GM04503 (cell line): ENCODE data around the gene ST3GAL5.
"Not testable (repeated sequence)": the region's sequence is repeated elsewhere in the genome, so short reads cannot be mapped to it uniquely, and the experiment has no call there.

Experiments
- DNase-seq: peaks from one replicate; pipeline ENCODE4 v3.0.0-alpha.2; 2012; ENCODE audit warnings: low read depth

Gene ST3GAL5

DNA sequence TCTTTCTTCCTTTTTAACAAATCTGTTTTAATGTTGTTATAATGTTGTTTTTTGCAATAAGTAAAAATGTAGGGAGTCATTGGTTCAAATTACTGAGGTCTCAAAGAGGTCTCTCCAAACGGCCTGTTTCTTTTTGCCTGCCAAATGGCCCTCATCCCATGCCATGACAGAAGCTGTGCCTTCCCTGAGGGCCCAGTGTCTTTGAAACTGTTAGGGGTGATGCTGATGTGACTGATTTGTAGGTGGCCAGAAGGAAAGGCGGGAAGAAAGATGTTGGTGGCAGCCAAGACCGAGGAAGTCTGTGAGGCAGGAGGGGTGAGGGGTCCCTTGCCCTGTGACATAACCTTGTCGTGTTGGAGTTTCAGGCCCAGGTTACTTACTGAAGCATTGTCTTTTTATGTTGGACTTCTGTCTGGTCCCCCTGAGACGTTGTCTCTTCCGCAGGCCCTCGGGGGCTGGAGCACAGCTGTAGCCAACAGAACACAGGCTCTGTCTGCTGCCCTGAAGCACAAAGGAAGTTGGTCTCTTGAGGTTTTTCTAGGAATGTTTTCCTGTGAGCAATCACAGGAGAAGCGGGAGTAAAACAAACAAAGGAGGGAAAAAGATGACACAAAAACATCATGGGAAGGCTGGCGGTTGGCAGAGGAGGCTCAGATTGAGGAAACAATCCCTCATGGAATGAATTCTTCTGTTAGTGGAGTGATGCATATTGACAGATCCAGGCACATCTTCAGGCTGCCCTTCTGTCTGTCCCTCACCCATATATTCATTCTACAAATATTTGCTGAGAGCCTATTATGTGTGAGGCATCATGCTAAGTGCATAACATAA is 4.9 kb upstream of the ST3GAL5 start:
- DNase-seq: peak; percentile 61

DNA sequence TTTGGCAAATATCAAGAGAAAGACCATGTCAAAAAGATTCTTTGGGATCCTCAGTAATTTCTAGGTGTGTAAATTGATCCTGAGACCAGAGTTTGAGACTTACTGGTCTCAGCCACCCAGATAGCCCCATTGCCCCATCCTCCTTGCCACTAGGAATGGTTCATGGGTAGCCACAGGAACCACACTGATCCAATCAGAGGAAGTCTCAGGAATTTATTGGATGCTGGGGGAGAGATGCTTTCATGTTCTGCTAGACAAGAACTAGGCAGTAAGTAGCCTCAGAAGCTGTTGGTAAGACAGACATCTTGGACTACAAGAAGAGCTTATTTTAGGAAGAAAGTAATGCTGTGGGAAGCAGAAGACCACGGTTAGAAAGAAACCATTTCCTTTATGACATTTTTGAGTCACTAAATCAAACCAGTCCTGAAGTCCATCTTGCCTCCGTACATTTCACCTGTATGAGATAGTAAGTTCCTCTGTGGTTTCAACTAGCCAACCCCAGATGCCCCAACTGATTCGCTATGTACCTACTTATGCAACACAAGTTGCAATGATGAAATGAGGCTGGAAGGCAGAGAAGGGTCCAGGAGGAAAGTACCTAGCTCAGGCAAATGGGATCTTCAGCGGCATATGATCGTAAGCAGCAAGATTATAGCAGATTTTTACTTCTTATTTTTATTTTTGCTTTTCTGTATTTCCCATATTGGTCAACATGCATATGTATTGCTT is 3.6 kb upstream of the ST3GAL5 start:
- DNase-seq: no peak

GRCh38 chr2:85890522-85891176 is 1.9 kb upstream of the ST3GAL5 start:
- DNase-seq: no peak

GRCh38 chr2:85889627-85890281 is 964 bp upstream of the ST3GAL5 start:
- no peak for DNase-seq

GRCh38 chr2:85888020-85888683 is 638 bp downstream of the ST3GAL5 start:
- no peak for DNase-seq

GRCh38 chr2:85887566-85888019 is 1.2 kb downstream of the ST3GAL5 start:
- no peak for DNase-seq

DNA sequence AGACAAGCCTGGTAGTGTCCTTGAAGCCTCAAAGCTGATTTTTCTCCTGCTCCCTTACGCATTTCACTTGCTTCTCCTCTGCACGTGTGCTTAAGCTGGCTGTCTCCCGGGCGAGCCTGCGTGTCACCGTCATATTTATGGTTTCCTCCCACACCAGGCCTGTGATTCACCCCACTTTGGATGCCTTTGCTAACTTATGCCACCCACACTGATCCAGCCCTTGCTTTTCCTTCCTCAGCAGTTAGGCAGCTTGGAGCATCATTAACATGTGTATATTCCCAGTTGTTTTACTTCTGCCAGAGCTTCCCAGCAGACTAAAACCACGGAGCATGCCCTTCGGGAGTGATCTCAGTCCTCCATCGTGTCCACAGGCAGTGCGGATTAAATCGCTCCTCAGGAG is 2.2 kb downstream of the ST3GAL5 start:
- DNase-seq: peak; percentile 96

- DNase-seq: no peak
Observed at GRCh38 chr2:85886141-85886540, 2.6 kb downstream of the ST3GAL5 start.

DNA sequence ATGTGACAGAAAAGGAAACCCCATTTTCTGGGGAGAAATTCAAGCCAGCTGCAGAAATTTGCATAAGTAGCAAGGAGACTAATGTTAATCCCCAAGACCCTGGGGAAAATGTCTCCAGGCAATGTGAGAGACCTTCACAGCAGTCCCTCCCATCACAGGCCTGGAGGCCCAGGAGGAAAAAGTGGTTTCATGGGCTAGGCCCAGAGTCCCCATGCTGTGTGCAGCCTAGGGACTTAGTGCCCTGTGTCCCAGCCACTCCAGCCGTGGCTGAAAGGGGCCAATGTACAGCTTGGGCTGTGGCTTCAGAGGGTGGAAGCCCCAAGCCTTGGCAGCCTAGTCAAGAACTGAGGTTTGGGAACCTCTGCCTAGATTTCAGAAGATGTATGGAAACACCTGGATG is 7.0 kb downstream of the ST3GAL5 start:
- not testable (repeated sequence) for DNase-seq

- not testable (repeated sequence) for DNase-seq
Observed at GRCh38 chr2:85880716-85881328, 8.0 kb downstream of the ST3GAL5 start.

- no peak for DNase-seq
Observed at GRCh38 chr2:85878719-85879370, 9.9 kb downstream of the ST3GAL5 start.

- no peak for DNase-seq
Observed at GRCh38 chr2:85875350-85876050, 13.3 kb downstream of the ST3GAL5 start.

DNA sequence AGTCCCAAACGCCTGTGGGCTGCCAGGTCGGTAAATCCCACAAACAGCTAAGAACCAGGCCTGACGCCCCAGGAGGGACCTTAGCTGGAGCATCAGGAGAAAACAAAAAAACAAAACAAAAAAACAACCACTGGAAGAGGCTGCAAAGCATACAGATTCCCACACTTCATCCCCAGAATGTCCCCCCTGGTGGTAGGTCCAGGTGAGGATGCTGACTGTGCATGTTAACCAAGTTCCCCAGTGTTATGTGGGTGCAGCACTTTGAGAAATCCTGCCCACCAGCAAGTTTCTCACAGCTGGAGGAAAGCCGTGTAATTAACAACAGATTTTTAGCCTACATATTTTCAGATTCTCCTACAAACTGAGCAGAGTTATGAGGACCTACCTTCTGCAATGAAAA is 15.1 kb downstream of the ST3GAL5 start:
- DNase-seq: no peak

DNA sequence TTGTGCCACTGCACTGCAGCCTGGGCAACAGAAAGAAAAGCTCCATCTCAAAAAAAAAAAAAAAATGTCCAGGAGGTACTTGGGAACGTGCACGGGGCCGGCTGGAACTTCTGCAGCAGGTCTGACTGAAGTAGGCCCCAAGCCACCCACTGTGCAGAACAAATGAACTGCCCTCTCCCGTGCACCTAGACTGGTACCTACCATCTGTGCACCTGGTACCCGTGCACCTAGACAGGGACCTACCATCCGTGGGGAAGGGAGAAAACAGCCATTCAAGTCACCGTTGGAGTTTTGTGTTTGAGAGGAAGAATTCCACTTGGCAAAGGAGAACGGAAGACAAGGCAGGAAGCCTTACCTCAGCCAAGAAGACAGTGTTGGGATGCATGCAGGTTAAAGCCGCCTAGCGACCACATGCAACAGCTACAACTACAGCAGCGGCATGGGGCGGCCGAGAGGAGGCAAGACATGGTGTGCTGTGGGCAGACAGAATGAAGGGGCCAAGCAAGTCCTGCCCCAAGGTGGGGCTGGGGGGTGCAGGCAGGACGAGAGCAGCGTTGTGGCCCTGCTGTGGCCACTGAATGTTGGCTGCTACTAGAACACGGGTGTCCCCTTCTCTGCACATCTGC is 16.1 kb downstream of the ST3GAL5 start:
- DNase-seq: no peak

DNA sequence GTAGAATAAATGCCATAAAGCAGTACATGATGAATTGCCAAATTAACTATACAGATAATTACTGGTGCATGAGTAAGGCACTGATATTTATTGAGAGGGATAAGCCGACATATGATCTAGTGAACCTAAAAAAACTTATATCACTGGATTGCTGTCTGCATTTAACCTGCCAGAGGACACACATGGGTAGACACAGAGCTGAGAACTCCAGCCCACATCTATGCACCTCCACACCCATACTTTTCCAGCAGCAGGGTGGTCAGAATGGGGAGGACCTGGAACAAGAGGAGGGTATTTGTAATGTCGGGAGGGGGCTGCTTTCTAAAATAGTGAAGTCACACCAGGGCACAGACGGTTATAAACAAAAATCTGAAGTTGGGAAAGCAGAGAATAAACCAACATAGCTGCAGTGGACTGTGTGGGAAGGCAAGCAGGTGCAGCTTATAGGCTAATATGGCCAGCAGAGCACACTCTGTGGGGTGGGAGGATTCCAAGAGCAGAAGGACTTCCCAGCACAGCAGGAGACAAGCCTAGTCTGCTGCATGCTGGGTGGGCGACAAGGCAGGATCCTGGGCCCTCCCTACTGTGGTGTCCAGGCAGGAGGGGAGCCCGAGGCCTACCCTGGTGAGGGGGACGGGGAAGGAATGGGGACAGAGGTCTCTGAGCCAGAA is 17.2 kb downstream of the ST3GAL5 start:
- DNase-seq: no peak

DNA sequence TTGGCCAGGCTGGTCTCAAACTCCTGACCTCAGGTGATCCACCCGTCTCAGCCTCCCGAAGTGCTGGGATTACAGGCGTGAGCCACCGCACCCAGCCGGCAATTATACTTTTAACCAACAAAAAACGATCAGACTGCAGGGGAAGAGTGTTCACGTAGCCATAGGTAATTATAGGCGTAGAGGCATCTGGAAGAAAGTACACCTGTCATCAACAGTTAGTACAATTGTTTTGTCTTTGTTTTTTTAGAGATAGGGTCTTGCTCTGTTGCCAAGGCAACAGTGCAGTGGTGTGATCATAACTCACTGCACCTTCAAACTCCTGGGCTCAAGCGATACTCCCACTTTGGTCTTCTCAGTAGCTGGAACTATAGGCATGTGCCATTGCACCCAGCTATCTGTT is 20.0 kb downstream of the ST3GAL5 start:
- DNase-seq: no peak

- no peak for DNase-seq
Observed at GRCh38 chr2:85867556-85868292, 21.1 kb downstream of the ST3GAL5 start.

GRCh38 chr2:85867121-85867520 is 21.7 kb downstream of the ST3GAL5 start:
- no peak for DNase-seq
